ENCODE results near the gene NOX5.

The NOX5 gene

DNA sequence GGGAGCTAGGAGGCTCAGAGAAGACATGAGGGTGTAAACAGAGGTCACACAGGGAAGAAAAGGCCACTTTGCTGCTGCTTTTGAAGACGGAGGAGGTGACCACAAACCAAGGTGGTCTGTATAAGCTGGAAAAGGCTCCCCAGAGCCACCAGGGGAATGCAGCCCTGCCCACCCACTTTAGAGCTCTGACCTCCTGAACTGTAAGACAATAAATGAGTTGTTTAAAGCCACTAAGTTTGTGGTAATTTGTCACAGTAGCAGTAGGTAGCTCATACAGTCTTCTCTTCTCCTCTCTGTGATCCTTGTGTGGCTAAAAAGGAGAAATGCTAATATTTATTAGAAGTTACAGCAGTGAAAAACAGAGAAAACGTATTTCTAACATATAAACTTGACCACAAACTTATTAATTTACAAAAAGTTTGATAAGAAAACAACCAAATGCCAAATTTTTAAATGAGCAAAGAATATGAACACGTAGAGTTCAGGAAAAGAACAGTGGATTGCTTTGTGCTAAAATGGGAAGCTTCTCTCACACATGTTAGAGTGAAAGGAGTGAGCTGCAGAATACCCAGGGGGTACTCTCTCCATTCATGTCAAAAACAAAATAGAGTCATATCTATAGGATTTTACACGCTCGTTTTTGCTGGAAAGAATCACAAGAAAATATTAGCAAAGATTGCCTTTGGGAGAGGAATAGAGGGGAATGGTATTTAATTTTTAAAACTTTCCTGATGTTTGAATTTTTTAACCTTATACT is 71.0 kb downstream of the NOX5 start:
- DNase-seq, result no peak

DNA sequence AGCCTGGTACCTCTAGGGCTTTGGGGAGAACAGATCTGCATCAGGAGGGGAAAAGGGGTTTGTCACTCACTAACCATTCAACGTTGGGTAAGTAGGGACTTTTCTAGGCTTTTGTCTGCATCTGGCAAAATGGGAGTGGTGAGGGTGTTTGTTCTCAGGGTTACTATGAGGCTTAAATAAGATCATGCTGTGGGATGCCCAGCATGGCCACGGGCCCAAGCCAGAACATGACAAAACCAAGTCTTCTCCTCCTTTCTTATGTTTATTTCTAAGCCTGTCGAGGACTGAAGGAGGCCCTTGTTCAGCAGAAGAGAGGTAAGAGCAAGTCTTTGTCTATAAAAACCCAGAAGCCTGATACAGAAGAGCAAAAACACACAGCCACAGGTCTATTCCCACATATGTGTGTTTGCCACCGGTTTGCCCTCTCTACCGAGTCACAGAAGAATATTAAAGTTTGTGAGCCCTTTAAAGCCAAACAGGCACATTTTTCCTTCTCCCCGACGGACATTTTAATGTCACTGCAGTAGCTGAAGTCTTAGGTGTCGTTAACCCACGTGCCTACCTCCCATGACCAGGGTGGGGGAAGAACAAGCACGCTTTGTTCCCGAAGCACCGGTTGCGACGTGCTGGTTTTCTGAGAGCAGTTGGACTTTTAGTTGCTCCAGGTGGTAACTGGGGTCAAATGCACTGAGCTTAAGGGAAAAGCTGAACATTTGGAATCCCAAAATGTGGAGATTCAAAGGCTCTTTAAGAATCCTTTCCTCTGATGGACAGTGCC is 72.1 kb downstream of the NOX5 start:
- DNase-seq, result no peak

DNA sequence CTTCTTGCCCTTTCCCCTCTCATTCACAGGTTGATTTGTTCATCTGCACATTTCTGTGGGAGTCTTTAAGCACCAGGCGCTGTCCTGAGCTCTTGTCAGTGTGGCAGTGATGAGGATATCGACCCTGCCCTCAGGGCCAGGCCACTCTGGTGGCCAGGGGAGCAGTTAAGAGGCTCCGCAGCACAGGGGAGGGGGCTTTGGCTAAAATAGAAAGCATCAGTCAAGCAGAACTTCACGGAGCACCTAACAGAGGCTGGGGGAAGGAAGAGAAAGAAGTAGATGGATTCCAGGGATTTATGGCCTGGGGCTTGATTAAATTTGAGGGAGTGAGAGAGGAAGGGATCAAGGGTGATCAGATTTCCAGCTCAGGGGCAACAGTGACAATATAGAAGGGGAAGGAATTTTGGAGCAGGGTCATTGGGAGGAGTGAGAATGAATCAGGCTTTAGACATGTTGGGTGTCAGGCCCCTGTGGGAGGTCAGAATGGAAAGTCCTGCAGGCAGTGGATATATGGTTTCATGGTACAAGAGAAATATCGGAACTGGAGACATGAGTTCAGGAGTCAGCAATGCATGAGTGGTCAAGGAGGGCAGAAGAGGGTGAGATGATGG is 73.0 kb downstream of the NOX5 start:
- no peak for DNase-seq

DNA sequence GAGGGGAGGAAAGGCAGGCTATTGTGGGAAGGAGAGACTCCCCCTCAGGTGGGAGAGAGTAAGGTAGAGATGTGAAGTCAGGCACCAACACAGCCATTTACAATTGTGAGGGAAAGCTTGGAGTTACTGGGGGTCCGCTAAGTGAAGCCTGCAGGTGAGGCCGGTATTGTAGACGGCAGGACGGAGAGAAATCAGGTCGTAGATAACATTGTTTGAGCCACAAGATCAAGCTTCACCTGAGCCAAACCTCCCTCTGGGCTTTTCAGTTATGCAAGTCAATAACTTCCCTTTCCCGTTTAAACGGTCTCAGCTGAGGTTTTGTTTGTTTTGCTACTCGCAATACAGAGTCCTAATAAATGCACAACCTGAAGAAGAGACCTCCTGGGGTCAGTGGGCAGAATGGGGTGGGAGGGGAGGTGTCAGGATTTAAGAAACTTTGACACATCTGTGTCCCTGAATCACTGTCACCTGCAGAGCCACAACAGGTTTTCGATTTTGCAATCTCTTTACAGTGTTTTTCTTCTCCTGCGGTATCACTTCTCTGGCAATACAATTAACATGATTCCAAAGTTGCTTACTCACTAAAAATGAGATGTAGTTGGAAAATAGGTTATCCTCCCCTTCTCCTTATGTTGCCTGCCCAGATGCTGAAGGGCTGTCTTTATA is 73.9 kb downstream of the NOX5 start:
- no peak for DNase-seq

DNA sequence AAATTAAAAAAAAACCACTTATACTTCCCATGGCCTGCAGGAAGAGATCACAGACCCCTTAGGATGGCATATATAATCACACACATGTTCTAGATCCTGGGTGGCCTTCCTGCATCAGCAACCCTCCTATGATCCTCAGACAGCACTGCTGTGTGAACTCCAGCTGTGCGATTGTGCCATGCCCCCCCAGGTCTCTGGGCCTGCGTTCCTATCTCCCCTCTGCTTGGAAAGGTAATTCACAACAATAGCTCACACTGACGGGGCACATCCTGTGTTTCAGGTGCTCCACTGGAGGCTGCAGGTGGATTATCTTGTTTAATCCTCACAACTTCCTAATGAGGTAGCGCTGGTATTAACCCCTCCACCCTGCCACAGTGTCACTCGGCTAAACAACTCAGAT is 74.8 kb downstream of the NOX5 start:
- no peak for DNase-seq

DNA sequence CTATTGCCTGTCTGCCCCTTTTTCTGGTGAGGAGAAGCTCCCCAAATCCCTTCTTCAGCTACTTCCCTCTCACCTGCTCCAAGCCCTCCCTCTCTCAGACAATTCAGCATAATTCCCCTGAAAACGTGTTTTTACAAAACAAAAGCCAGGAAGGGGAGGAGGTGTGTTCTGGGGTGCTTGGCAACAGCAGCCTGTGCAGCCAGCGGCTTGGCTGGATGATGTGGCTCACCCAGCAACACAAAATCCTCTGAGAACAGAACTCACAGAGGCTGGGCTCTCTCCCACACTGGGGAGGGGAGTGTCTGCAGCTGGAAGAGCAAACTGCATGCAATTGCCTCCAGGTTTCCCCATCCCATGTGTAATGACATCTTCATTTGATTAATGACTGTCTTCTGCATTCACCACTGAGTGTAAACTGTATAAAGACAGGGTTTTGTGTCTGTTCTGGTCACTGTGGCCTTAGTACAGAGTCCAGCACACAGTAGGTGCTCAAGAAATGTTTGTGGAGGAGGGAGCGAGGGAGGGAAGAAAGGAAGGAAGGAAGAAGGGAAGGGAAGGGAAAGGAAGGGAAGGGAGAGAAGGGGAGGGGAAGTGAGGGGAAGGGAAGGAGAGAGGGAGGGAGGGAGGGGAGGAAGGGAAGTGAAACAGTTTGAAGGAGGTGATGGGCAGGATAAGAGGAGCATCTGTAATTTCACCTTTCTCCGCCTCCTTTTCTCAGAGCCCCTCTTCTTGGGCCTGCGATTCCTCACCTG is 75.9 kb downstream of the NOX5 start:
- DNase-seq, result no peak

DNA sequence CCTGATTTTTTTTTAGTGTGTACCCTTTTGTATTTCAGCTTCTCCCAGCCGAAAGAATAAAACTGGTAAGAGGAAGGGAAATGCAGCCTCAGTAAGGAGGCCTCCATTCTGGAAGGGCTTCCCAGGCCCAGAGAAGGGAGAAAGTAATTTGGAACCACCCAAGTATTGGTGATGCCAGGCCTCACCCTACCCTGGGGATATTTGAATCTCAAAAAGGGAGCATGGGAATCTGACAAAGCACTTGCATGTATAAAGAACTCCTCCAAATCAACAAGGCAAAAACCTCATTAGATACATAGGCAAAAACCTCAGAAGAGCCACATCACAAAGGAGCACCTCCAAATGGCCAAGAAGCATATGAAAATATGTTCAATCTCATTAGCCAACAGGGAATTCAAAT is 77.2 kb downstream of the NOX5 start:
- no peak for DNase-seq

DNA sequence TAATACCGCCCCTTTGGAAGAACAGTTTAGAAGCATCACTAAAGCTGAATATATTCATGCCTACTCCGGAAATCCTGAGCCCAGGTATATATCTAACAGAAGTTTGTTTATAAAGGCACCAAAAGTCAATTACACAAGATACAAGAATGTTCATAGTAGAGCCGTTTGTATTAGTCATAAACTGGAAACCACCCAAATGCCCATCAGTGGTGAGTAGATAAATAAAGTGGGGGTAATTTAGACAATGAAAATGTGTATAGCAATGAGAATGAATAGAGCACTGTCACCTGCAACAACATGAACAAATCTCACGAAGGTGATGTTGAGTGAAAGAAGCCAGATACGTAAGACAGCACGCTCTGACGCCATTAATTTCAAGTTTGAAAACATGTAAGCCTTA is 77.7 kb downstream of the NOX5 start:
- no peak for DNase-seq

DNA sequence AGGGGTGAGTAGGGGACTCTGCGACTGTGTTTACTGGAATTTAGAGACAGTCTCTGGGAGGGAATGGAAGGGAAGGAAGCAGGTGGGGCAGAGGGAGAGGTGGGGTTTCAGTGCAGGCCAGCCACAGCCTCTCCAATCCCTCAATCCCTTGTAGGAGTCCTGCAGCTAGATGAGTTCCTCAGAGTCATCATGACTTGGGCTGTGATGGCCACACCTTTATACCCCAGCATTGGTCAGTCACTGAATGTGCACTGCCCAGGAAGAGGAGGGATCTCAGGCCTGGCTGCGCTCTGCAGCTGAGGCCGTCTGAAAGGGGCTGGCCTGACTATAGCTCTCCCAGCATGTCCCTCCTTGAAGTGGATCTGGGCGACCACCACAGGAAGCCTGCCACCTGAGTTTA is 78.6 kb downstream of the NOX5 start:
- no peak for DNase-seq

DNA sequence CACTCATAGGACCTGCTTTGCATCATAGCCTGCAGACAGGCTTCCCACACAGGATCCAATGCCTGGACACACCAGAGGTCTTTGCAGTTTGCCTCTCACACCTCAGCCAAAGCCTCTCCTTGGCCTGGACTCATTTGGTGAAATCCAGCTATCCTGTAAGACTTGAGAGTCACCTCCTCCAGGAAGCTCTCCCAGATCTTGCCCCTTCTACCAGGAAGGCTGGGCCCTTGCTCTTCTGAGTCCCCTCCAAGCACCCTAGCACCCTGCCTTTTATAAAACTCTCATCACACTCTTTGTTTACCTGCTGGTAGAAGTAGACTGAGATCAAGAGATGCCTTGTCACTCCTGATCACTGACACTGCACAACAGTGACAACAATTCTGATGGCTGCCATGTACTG is 79.1 kb downstream of the NOX5 start:
- DNase-seq, result no peak

DNA sequence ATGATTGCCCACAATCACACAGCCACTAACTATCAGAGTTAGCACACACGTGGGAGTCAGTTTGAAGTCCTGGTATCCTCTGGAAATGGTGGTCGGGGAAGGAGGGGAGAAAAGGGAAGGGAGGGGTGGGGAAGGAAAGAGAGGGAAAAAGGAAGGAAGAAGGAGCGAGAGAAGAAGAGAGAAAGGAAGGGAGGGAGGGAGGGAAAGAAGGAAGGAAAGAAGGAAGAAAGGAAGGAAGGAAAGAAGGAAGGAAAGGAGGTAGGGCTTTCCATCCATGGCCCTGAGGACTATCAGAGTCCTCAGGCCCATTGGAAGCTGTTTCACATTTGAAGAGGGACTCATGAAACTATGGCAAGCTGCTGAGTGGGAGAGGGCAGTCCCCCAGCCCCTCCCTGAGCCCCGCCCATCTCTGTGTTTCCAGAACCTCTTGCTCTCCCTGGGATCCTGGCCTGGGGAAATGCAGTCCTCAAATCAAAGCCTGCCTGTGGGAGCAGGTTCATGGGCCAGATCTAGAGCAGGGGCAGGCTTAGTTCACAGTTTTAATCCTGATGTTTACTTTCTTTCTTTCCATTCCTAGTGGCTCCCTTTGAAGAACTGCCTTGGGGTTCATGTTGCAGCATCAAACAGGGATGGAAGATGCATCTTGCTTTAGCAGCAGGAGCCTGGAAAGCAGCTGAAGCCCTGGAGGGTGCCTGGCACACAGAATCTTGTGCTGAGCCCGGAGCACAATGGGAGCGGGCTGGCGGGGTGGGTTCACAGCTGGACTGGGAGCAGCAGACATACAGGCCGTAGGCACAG is 79.8 kb downstream of the NOX5 start:
- no peak for DNase-seq

DNA sequence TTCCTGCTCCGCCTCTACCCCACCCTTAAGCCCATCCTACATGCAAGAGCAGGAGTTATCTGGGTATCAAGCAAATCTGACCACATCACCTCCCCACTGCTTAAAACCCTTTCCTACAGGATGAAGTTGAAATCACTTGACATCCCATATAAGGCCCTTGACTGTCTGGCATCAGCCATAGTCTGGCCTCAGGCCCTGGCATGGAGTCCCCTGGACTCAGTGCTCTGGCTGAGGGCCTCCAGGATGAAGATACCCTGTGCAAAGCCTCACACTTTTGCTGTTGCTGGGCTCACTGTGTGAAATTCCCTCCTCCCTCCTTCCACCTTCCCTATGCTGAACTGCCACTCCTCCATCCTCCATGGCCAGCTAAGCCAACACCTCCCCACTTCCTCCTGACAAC is 80.8 kb downstream of the NOX5 start:
- DNase-seq, result no peak

DNA sequence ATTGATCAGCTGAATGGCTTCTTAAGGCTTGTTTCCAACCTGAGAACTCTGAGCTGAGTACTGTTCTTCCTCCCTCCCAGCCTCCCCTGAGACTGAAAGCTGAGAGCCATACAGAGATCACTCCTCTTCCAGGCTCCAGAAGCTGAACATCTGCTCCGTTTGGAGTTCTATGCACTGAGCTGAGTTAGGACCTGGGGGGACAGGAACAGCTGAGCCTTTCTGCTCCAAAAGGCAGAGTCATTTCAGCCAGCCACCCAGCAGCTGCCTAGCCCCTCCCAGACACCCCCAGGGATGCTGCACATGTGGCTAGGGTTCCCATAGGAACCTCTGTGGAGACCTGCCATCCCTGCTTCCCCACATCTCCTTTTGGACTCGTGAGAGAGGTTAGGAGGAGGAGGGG is 81.7 kb downstream of the NOX5 start:
- DNase-seq, result no peak

DNA sequence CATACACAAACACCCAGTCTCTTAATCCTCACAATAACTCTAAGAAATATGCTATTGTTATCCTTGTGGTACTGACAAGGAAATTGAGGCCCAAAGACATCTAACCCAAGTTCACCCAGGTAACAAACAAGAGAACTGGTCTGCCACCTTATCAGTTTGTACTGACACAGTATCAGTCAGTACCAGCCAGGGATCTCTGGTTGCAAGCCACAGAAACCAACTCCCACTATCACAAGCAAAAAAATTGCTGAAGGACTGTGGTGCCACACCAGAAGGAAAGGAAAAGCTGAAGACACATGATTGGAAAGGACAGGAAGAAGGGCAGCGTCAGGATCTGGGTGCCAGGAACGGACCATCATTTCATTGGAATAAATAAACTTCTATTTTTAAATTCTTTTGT is 82.1 kb downstream of the NOX5 start:
- DNase-seq, result no peak

DNA sequence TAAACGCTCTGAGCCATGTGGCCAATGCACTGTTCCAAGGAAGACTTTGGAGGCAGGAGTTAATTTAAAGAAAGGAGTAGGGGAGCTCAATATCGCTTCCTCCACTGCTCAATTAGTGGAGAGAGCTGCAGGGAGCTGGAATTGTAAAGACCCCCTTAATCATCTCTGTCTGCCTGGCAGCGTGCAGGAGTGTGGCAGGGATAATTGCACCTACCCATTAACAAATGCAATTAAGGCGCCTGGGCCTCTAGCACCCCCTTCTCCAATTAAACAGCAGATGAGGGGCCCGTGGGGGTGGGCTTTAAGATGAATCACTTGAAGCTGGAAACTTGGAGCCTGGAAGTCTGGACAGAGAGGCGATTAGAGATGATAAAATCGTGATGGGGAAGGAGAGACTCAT is 84.3 kb downstream of the NOX5 start:
- no peak for DNase-seq

DNA sequence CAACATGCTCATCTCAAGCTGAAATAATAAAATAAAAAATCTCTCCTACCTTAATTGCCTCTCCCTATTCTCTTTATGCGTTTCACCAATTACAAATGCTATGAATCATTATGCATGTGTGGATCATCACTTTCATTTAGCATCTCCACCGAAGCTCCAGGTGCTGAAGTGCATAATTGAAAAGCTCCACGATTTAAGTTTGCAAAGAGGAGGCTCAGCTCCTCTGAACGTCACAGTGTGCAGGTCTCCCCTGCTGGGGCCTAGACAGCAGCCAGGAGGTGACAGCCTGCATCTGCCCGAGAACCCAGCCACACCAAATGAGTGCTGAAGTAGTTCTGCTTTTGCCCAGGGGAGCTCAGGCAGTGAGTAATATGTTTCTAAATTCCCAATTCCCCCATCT is 85.4 kb downstream of the NOX5 start:
- DNase-seq, result no peak

DNA sequence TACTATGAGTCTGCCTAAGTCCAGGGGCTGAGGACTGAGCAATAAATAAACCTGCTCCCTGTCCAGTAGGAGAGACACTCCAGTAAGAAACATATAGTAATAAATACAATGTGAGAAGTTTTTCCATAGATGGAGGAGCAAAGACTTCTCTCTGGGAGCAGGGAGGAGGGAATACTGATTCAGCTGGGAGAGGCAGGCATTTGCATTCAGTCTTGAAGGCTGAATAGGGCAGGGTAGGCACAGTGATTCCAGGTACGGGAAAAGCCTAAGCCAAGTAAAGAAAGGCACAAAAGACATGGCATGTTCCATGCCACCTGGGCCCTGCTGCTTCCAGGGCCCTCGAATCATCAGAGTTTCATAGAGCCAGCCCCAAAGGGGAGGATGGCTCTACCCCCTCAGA is 86.3 kb downstream of the NOX5 start:
- DNase-seq, result no peak

DNA sequence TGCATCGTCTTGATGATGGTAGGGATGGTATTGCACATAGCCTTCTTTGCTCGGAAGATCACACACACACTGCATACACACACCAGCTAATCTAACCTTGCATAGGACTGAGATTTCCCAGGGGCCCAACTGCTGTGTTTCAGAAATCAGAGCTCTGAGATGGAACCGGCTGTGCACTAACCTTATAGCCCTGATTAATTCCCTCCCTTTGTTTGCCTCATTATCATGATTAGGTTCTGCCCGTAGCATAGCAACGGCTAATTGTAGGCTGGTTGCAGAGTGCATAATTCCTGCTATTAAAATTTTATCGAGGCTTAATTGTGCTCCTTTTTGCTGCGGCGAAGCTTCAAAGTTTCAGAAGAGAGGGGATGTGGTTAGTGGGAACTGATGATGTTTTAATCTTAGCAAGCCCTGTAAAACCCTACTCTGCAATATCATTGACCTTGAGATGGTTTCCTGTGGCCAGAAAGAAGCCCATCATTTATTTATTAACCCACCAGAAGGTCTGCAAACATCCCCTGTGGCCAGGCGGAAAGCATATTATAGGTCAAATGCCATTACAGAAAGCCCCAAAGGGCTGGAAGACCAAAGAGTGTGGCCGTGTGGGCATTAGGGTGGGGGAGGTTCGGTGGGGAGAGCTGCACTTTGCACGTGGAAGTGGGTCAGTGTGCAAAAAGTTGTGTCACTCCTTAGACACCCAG is 89.7 kb downstream of the NOX5 start:
- DNase-seq, result no peak

DNA sequence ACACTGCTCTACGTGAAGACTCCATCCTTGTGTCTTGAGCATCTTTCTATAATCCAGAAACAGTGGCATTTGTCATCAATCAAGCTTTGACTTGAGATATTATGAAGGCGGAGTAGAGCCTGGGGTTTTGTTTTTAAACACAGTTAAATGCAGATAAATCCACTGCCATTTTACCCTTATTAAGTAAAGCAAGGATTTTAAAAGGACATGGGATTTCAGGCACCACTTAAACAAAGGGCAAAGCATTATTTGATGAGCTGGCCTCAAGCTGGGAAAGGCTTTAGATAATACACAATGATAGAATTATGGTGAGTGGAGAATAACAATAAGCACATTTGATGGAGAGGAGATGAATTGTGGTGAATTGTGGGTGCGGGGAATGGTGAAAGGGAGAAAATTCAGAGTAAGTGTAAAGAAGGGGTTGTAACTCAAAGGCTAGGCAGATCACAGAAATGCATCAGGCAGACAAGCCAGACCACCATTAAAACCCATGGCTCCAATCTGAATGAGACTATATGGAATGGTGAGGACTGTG is 91.0 kb downstream of the NOX5 start:
- no peak for DNase-seq

DNA sequence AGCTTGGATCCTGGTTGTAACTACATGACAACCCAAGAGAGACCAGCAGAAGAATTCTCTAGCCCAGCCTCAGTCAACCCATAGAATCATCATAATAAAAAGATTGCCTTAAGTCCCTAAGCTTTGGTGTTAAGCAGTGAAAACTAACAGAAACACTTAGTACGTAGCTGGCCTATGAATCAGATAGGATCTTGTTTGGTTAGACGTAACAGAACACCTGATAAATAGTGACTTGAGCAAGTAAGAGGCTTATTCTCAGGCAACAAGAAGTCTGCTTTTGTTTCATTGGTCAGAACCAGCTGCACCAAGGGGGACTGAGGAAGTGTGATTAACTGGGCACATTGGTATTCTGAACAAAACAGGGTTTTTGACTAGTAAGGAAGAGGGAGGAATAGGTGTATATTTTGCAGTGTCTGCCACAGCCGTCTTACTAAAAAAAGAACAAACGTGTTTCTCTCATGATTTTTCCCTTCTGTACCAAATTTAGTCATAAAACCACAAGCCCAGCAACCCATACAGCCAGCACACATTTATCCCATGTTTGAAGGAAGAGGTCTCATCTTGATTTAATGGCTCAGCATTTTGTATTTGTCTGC is 92.6 kb downstream of the NOX5 start:
- DNase-seq, result no peak
